Measurements from ENCODE around the gene IRX3. TPM values are rescaled to one million over a fixed set of nuclear protein-coding genes. Genes with fewer than 3 reads are reported as not detected.

The IRX3 gene
- total RNA-seq, 1 experiment from 2014 or later: 84.1 TPM

DNA sequence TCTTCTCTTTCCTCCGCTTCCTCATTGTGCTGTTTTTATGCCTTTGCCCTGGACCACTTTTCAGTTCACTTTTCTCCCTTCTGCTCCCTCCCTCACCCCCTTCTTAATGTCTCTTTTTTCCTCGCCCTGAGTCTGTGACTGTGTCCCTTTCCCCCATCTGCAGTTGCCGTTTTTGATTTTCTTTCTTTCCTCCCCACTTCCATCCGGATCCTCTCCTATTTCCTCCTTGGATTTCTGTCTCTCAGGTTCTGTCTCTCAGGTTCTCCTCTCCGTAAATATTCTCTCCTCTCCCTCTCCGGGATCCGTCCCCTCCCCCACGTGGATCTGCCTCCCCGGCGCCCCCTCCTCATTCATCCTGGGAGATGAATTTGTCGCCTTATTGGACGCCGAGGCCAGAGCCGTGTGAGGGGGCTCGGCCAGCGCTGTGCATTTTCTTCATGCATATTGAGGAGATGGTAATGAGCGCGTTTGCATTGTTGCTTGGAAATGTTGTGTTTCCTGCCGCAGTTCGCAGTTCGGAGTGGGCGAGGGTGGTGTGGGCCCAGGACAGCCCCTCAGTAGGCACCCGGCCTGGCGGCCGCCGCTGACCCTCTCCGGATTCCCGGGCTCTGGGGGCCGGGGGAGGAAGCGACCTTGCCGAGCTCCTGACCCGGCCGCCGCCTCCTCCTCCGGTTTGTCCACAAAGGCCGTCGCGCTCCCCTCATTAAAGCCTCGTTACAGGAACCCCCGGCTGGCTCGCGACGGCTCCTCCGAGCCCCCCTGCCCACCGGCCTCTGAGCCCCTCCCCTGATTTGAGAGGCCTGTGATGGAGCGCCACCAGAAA, 4.5 kb upstream of the IRX3 start:
- no peak for DNase-seq (ENCODE audit: low read depth)

DNA sequence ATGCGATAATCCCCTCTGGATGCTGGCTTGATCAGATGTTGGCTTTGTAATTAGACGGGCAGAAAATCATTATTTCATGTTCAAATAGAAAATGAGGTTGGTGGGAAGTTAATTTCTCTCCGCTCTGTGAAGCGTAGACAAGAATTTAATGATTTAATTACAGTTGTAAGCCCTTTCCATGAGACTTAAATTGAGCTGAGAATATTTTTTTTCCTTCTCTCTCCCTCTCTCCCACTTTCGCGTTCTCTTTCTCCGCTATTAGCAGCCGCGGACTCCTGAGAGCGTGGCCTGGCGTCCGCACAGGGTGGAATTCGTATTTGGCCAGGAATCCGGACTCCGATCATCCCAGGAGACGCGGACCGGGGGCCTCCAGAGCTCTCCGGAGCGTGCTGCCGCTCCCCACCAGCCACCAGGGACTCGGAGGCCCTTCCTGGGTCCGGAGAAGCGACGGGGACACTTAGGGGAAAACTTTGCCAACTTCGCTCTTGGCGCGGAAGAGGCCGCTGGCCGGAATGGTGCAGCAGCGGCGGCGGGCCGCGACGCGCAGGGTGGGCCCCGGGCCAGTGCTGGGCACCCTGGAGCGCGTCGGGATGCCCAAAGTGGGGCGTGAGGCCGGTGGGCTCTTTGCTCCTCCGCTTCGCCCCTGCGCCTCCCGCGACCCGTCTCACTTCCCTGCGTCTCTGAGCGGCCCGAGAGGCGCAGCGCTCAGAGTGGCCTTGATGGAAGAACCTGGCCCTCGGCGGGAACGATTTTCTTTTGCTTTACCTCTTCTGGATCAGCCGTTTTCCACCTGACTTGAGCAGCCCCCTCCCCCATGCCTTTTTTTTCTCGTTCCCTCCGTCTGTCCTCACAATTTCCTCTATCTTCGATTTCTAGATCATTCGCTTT, 3.6 kb upstream of the IRX3 start:
- no peak for DNase-seq (ENCODE audit: low read depth)

GRCh38 chr16:54289242-54289944, 2.8 kb upstream of the IRX3 start:
- no peak for DNase-seq (ENCODE audit: low read depth)

DNA sequence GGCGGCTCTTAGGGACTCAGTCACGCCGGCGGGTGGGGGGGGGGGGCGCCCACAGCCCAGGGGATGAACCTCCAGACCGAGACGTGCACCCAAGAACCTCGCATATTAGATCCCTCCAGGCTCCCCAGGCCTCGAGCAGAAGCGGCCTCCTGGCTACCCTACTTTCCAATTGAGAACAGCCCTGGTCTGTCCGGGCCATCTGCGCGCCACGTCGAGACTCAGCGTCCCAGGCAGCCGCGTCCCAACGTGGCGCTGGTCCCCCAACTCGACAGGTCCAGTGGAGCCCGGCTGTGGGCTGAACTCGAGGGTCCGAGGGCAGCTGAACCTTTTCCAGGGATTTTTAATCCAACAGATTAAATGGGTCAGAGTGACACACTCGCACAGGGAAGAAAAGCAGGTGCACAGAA, 2.3 kb upstream of the IRX3 start:
- DNase-seq (ENCODE audit: low read depth): no peak

GRCh38 chr16:54288030-54288834, 1.6 kb upstream of the IRX3 start:
- DNase-seq (ENCODE audit: low read depth): no peak

DNA sequence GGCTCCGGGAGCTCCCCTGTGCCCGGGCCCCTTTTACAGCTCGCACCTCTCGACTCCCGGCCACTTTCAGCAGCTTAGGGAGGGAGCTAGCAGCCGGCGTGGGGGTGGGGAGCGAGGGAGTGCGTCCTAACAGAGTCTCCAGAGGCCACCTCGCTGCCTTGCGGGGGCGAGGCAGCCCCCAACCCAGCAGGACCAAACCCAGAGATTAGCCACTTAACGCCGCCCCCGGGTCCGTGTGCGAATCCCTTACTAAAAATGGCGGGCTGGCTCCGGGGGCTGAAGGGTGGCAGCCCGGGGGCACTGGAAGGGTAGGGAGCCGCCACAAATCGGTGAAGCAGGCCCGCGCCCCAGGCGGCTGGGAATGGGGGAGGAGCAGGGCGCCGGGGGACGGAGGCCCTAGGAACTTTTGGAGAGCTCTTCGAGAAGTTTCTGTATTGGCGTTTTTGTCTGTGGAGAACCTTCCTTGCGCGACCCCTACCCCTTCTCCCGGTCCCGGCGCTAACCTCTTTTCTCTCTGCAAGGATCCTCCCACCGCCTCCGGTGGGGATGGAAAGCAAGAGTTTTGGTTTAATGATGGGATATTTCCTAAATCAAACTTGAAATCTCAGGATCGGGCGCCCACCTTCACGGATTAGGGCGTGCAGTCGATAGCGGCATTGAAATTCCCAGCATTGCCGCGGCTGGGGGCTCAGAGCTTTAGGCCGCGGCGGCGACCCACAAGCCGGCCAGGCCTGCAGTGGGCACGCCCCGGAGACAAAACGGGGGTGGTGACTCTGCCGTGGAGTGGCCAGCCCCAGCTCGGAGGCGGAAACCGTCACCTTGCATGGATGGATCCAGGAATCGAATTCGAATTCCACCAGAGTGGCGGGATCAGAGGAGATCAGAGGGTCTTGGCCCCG, 793 bp upstream of the IRX3 start:
- peak; percentile 30 for DNase-seq (ENCODE audit: low read depth)

- no peak for DNase-seq (ENCODE audit: low read depth)
Measured at GRCh38 chr16:54286090-54286365, 559 bp downstream of the IRX3 start.

DNA sequence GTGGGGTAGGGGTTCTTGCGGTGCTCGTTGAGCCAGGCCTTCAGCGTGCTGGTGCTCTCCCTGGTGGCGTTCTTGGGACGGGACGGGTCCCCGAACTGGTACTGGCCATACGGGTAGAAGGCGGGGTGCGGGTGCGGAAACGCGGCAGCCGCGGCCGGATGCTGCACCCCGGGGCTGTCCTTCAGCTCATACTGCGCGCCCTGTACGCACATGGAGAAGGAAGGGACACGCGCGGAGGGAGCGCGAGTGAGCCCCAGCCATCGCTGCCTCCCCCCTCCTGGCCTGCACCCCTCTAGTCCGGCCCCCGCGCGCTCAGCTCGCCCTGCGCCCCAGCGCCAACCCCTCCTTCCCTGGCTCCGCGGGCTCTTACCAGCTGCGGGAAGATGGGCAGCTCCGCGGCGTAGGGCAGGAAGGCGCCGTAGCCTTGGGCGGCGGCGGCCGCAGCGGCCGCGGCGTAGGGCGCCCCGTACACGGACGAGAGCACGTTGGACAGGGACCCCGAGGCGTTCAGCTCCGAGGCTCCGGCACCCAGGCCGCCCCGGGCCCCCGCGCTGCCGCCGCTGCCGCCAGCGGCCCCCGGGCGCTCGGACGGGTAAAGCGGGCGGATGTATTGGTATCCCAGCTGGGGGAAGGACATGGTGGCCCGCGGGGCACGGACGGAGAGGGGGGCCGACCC, 1.0 kb downstream of the IRX3 start:
- DNase-seq (ENCODE audit: low read depth): peak; percentile 68

- DNase-seq (ENCODE audit: low read depth): peak; percentile 51
Measured at GRCh38 chr16:54284931-54285413, 1.6 kb downstream of the IRX3 start.

DNA sequence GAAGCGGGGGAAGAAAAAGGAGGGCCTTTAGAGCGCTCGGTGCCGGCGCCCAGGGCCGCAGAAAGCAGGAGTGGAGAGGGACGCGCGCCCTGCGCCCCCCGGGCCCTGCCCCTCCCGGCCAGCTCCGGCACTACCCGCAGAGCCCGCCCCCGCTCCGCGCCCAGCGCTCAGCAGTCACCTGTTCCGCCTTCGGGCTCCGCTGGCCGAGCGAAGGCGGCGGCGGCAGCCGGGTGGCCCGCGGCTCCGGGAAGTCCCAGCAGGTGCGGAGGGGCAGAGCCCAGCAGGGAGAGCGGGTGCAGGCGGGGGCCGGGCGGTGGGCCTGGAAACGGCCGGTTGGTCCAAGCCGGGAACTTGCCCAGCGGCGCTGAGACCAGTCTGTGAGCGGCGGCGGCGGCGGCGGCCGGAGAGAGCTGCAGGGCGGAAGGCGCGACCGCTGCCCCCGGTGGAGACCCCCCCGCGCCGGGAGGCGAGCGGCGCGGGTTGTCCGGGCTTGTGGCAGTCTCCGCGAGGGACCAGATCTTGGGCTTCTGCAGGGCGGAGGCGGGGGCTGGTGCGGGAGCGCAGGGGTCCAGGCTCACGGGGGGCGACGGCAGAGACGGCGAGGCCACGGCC, 2.2 kb downstream of the IRX3 start:
- peak; percentile 28 for DNase-seq (ENCODE audit: low read depth)

DNA sequence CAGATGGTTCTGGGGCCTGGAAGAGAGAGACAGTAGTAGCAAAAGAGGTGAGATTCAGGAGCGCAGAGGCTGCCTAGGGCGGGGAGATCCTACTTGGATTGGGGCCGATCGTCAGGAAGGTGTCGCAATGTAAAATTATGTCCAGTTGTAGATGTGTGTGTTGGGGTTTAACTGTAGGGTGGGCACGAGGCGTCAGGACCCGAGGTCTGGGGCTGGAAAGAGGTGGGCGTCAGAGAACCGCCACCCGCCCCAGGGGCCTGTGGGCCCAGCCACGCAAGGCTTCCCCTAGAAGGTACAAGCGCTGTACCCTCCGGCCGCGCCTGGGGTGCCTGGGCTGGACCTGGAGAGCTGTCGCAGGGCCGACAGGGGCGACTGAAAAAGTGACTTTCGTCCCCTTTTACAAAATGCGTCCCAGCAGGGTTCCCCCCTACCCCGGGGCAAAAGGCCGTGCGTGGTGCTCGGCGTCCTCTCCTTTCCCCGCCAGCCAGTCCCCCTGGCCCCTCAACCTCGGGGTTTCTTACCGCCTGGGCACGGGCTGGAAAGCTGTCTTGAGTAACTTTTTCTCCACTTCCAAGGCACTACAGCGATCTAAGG, 2.8 kb downstream of the IRX3 start:
- peak; percentile 34 for DNase-seq (ENCODE audit: low read depth)

- DNase-seq (ENCODE audit: low read depth): peak; percentile 46
Measured at GRCh38 chr16:54282928-54283724, 3.5 kb downstream of the IRX3 start.

DNA sequence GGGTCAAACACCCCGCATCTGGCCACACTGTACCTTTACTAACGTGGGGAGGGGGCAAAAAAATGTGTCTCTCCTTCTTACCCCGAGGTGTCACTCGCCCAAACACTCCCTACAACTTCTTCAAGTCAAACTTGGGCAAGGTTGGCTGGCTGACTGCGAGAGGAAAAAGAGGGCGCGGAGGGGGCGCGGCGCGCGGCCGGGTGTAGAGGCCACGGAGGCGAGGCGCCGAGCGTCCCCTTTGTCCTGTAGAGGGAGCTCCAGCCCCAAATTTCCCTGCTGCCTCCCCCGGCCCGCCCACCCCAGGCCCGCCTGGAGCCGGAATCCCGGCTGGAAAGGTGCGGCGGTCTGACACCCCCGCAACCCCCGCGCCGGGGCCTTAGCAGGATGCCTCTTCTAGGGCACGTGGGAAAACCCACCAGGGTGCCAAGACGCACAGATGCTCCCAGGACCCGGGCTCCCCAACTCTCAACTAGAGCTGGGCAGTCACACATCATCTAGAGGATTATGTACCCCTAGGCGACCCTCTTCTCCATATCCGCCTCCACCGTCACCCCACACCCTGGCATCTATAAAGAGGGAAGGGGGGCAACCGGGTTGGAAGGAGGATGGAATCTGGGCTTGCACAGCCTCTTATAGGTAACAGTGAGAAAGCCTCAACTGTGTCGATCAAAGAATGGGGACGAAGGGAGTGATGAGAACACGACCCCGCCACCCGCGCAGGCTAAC, 4.2 kb downstream of the IRX3 start:
- peak; percentile 57 for DNase-seq (ENCODE audit: low read depth)

- no peak for DNase-seq (ENCODE audit: low read depth)
Measured at GRCh38 chr16:54281535-54282201, 4.9 kb downstream of the IRX3 start.

DNA sequence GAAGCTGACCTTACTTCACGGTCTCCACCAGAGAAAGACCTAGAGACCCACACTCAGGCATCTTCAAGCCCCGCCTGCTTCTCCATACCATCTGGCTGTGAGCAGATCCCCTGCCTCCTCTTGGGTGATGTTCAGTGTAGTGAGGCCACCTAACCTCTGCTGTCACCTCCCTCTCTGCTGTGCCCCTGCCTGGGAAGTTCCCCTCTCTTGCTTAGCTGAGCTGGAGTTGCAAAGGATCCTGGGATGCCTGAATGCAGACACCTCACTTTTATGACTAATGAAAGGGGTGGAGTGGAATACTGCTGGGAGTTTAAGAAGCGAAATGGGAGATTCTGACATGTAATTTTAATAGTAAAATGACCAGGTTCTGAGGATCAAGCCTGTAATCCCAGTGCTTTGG, 5.8 kb downstream of the IRX3 start:
- peak; percentile 62 for DNase-seq (ENCODE audit: low read depth)

DNA sequence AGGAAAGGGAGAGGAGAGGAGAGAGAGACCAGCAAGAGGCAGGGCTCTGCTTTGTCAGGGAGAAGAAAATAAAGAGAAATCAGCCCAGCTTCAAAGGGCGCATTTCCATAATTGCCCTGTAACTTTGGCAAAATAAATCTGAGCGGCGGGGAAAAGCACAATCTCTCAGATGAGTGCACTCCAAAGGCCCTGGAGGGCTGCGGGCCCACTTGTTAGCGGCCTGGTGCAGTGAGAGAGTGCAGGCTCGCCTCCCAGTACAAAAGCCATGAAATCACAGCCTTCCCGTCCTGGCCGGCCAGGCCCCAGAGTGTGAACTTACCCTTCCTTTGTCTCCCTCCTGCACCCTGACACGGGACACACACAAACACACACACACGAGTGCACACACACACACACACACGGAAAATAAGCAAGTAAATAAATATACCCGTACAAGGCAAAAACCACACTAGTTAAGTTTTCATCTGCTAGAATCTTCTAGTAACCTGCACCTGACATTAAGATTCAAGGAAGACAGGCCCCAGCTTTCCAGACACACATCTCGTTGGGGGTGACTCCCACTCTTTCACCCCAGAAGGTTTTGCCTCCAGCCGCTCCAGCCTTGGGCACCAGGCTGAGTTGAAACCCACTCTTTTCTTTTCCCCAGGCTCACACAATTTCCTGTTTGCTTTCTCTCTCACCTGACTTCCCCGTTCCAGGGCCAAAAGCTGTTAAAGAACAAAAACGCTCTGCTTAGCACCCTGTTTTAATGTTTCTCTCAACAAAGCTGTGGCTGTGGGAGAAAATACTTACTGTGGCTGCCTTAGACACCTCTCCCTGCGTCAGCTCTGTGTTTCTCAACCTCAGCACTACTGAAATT, 8.5 kb downstream of the IRX3 start:
- DNase-seq (ENCODE audit: low read depth): no peak

All from LHCN-M2 (cell line).